Breast epithelium (tissue), 4 donors: Measurements from ENCODE around the gene PDP2. TPM values are rescaled to one million over a fixed set of nuclear protein-coding genes. Genes with fewer than 3 reads are reported as not detected.

Experiments used
- DNase-seq, 2 donors: peaks; one replicate each; pipeline ENCODE4 v3.0.0-alpha.2; 2019; ENCODE audit warnings: low spot score in 2 of 2
- H3K27ac ChIP-seq, 2 donors: fragments of 200-600 bp; sonication (generic) in 1 of 2; one replicate each; pipeline ENCODE4 v1.5.1; 2016 to 2019; ENCODE audit warnings: mild to moderate bottlenecking in 1 of 2
- H3K27me3 ChIP-seq, 2 donors: fragments of 200-600 bp; sonication (generic) in 1 of 2; one replicate each; pipeline versions ENCODE4 v1.5.1 to v1.6.0; 2017 to 2019; ENCODE audit warnings: control low read depth in 1 of 2, mild to moderate bottlenecking in 1 of 2
- H3K36me3 ChIP-seq: fragments of 200-600 bp; one replicate; pipeline ENCODE4 v1.5.1; 2019
- H3K4me1 ChIP-seq, 2 donors: fragments of 200-600 bp; sonication (generic); one replicate each; pipeline ENCODE4 v1.5.1; 2016 to 2019; ENCODE audit warnings: control low read depth in 1 of 2
- H3K4me3 ChIP-seq, 3 donors: fragments of 200-600 bp; sonication (generic); 1 replicate in 2 of 3; 2 replicates in 1 of 3; pipeline ENCODE4 v1.5.1; 2016 to 2019; ENCODE audit warnings: mild to moderate bottlenecking in 3 of 3, moderate library complexity in 2 of 3
- H3K9me3 ChIP-seq, 2 donors: fragments of 200-600 bp; sonication (generic) in 1 of 2; one replicate each; pipeline ENCODE4 v1.5.1; 2016 to 2019; ENCODE audit warnings: control low read depth in 1 of 2
- CTCF ChIP-seq, 3 donors: fragments of 450-650 bp; IDR thresholded peaks; one replicate each; pipeline ENCODE4 v1.5.1; 2016 to 2017; ENCODE audit warnings: antibody characterized with exemption in 3 of 3, mild to moderate bottlenecking in 3 of 3, moderate library complexity in 3 of 3
- POLR2A ChIP-seq: fragments of 450-650 bp; IDR thresholded peaks from one replicate; pipeline ENCODE4 v1.6.1; 2016; ENCODE audit warnings: antibody characterized with exemption, mild to moderate bottlenecking, moderate library complexity
- POLR2AphosphoS5 ChIP-seq, 3 donors: sonication (generic); formaldehyde crosslinking; IDR thresholded peaks; one replicate each; pipeline ENCODE4 v1.6.1; 2017; ENCODE audit warnings: antibody characterized with exemption in 3 of 3
- intact Hi-C: fragments of 100-400 bp; cut with DNase I; formaldehyde crosslinking; loops from one replicate; pipeline ENCODE4 v1.15.1; 2023; ENCODE audit warnings: low total_unique reads
- total RNA-seq, 3 donors: library from RNA; depleted of rRNA; stranded (reverse); fragments of >200 nt; gene quantifications; one replicate each; pipeline ENCODE4 v1.1.0, GENCODE V29; 2016

Gene PDP2
- total RNA-seq, 3 donors from 2014 or later = 8.8 to 18.6 (median 9.4) TPM

GRCh38 chr16:66851166-66851964 lies 28.9 kb upstream of the PDP2 start:
- H3K9me3 ChIP-seq = no peaks in the 10 kb centered on the region
- H3K36me3 ChIP-seq = no peaks in the 10 kb centered on the region
- no peak overlapping the region for H3K4me3 ChIP-seq
- H3K4me1 ChIP-seq = no peaks in the 10 kb centered on the region
- peaks cover 0 to 5% of the 10 kb centered on the region in 2 donors for H3K27me3 ChIP-seq
- H3K27ac ChIP-seq = no peak overlapping the region
- intact Hi-C loops = no loop called here
- TF ChIP-seq CTCF (IDR thresholded peaks at IDR 0.05) (no peak), POLR2A (no peak), POLR2AphosphoS5 (IDR thresholded peaks at IDR 0.05) (no peak)
- DNase-seq = peak in 1 of 2 donors; percentile 38

GRCh38 chr16:66853261-66854139 lies 26.8 kb upstream of the PDP2 start:
- no peak overlapping the region for H3K27ac ChIP-seq
- intact Hi-C loops = no loop called here
- H3K4me1 ChIP-seq = no peaks in the 10 kb centered on the region
- no peak overlapping the region for H3K4me3 ChIP-seq
- H3K9me3 ChIP-seq = no peaks in the 10 kb centered on the region
- H3K27me3 ChIP-seq = no peaks in the 10 kb centered on the region
- TF ChIP-seq CTCF (IDR thresholded peaks at IDR 0.05) = no peak
- TF ChIP-seq POLR2A = no peak
- no peak for TF ChIP-seq POLR2AphosphoS5 (IDR thresholded peaks at IDR 0.05)
- no peak for DNase-seq
- H3K36me3 ChIP-seq = no peaks in the 10 kb centered on the region

GRCh38 chr16:66856184-66856730 lies 24.1 kb upstream of the PDP2 start:
- Histone ChIP-seq H3K27ac (no peak overlapping the region), H3K27me3 (no peaks in the 10 kb centered on the region), H3K4me1 (no peaks in the 10 kb centered on the region), H3K36me3 (no peaks in the 10 kb centered on the region), H3K4me3 (no peak overlapping the region), H3K9me3 (no peaks in the 10 kb centered on the region)
- intact Hi-C loops = no loop called here
- DNase-seq = no peak
- no peak for TF ChIP-seq POLR2A
- TF ChIP-seq POLR2AphosphoS5 (IDR thresholded peaks at IDR 0.05) = no peak
- TF ChIP-seq CTCF (IDR thresholded peaks at IDR 0.05) = no peak

GRCh38 chr16:66856801-66857200 lies 23.5 kb upstream of the PDP2 start:
- no peak for TF ChIP-seq CTCF (IDR thresholded peaks at IDR 0.05)
- no peak for TF ChIP-seq POLR2AphosphoS5 (IDR thresholded peaks at IDR 0.05)
- no peak for TF ChIP-seq POLR2A
- intact Hi-C loops = no loop called here
- Histone ChIP-seq H3K36me3 (no peaks in the 10 kb centered on the region), H3K4me3 (no peak overlapping the region), H3K4me1 (no peaks in the 10 kb centered on the region), H3K9me3 (no peaks in the 10 kb centered on the region), H3K27me3 (no peaks in the 10 kb centered on the region), H3K27ac (no peak overlapping the region)
- no peak for DNase-seq
